Superior temporal gyrus (tissue), 1 donor: ENCODE results near the gene PLA2G12A.
"Not testable (repeated sequence)": the region's sequence is repeated elsewhere in the genome, so short reads cannot be mapped to it uniquely, and the experiment has no call there.

Experiments
- DNase-seq: peaks from one replicate; pipeline ENCODE4 v3.0.0-alpha.2; 2016; ENCODE audit errors: extremely low spot score

Gene PLA2G12A

GRCh38 chr4:109678925-109679324 lies 50.9 kb downstream of the PLA2G12A start:
- DNase-seq, result not testable (repeated sequence)

- DNase-seq, result not testable (repeated sequence)
These were observed 51.4 kb downstream of the PLA2G12A start for GRCh38 chr4:109678472-109678871.

GRCh38 chr4:109676886-109677285 lies 53.0 kb downstream of the PLA2G12A start:
- no peak for DNase-seq

- DNase-seq, result no peak
These were observed 54.0 kb downstream of the PLA2G12A start for GRCh38 chr4:109675843-109676242.

- DNase-seq, result no peak
These were observed 54.7 kb downstream of the PLA2G12A start for GRCh38 chr4:109675181-109675580.

GRCh38 chr4:109673303-109673702 lies 56.6 kb downstream of the PLA2G12A start:
- DNase-seq, result no peak

GRCh38 chr4:109672169-109672930 lies 57.5 kb downstream of the PLA2G12A start:
- no peak for DNase-seq

GRCh38 chr4:109671350-109671749 lies 58.5 kb downstream of the PLA2G12A start:
- DNase-seq, result no peak

GRCh38 chr4:109665783-109666485 lies 63.9 kb downstream of the PLA2G12A start:
- DNase-seq, result no peak

GRCh38 chr4:109662771-109663170 lies 67.1 kb downstream of the PLA2G12A start:
- peak; percentile 49 for DNase-seq

GRCh38 chr4:109662116-109662515 lies 67.8 kb downstream of the PLA2G12A start:
- no peak for DNase-seq
